ENCODE results near the gene BCL2. TPM values are rescaled to one million over a fixed set of nuclear protein-coding genes. Genes with fewer than 3 reads are reported as not detected.
A peak's percentile ranks its signal among the peaks of the same experiment; 100 is the strongest.

Gene BCL2
- total and polyA plus RNA-seq, 4 experiments from 2014 or later = 28.5 to 50.4 (median 41.8) TPM

DNA sequence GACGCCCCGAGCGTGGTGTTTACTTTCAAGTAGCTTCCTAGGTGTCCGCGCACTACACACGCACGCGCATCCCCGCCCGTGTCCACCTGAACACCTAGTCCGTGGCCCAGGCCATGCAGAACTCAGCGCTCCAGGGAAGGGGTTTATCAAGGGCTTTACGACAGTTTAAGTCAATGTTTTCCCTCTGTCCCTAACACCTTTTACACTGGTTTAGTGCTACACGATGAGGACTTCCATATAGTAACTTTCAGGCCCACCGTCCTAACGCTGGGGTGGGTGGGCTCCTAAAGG is 1.4 kb upstream of the BCL2 start:
- peaks cover 14 to 26% of the 10 kb centered on the region in 2 donors for H3K36me3 Mint-ChIP-seq
- H3K4me1 ChIP-seq (ENCODE audit: insufficient read depth, low read length) = peaks cover 24% of the 10 kb centered on the region
- H3K9me3 ChIP-seq (ENCODE audit: control insufficient read depth in 1 of 2, low read length in 2 of 2) = no peaks in the 10 kb centered on the region
- ChIA-PET CTCF (ENCODE audit: partially characterized antibody) (interaction anchor here (1.0 to 8.9 kb wide), 9 partner anchors 13 to 306 kb away, joined by 3 to 175 read pairs (median 5); no protein-coding TSS in a partner anchor), POLR2A (ENCODE audit: partially characterized antibody) (interaction anchor here (0.6 to 1.3 kb wide), 6 partner anchors 22 to 183 kb away, joined by 3 to 5 read pairs (median 4); partner anchors contain the start of gene VPS4B)
- DNase-seq = peak in 1 of 5 donors; percentile 67
- no peaks in the 10 kb centered on the region for H3K27me3 Mint-ChIP-seq
- no peaks in the 10 kb centered on the region for H3K36me3 ChIP-seq (ENCODE audit: insufficient read depth, low read length)
- H3K27ac ChIP-seq (ENCODE audit: low read depth, low read length) = peak overlapping the region; percentile 58
- H3K9me3 Mint-ChIP-seq = no peaks in the 10 kb centered on the region
- intact Hi-C loops (cut with micrococcal nuclease) = loop anchor here (1.0 to 2.0 kb wide), 2 partner anchors 101 to 606 kb away; partner anchors contain the start of genes PHLPP1 and VPS4B
- peak overlapping the region; percentile 91 to 97 (median 94) for H3K27ac Mint-ChIP-seq
- peak overlapping the region in 1 of 2 donors; percentile 48 for H3K4me3 ChIP-seq (ENCODE audit: low read length in 2 of 2)
- peaks cover 12 to 57% (median 24%) of the 10 kb centered on the region in 4 donors for H3K4me1 Mint-ChIP-seq
- H3K4me3 Mint-ChIP-seq = peak overlapping the region; percentile 86 to 91 (median 89)
- no peaks in the 10 kb centered on the region for H3K27me3 ChIP-seq (ENCODE audit: insufficient read depth, low read length)

DNA sequence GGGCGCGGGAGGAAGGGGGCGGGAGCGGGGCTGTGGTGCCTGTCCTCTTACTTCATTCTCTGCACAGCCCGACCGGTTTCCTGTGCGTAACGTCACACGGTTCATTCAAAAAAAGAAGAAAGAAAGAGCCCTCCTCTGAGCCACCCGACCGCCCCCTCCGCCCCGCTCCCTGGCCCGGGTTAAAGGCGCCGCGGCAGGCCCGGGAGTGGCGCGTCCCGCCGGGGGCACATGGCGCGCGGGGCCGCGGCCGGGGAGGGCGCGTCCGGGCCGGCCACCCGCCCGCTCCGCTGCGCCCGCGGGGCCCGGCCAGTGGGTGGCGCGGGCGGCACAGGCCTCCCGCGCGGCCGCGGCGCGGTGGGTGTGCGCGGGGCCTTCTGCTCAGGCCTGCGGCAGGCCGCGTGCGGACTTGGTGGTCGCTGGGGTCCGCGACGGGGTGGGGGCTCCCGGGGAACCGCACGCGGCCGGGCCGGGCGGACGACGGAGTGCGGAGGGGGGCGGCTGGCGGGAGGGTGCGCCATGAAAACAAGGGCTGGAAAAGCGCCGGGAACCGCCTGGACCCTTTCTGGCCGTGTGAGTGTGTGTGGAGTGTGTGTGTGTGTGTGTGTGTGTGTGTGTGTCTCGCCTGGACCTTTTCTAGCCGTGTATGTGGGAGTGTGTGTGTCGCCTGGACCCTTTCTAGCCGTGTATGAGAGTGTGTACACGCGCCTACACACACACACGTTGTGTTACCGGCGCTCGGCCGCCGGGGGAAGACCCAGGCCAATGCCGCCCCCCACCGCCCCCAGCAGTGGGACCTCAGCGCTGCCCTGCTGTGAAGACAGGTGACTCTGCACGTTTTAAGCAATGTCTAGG is 780 bp upstream of the BCL2 start:
- Mint-ChIP-seq H3K27me3 (no peaks in the 10 kb centered on the region), H3K4me1 (peaks cover 16 to 63% (median 26%) of the 10 kb centered on the region in 4 donors), H3K4me3 (peak overlapping the region; percentile 86 to 99 (median 90)), H3K27ac (peak overlapping the region; percentile 91 to 97 (median 95)), H3K36me3 (peaks cover 14 to 26% of the 10 kb centered on the region in 2 donors), H3K9me3 (no peaks in the 10 kb centered on the region)
- POLR2A ChIA-PET (ENCODE audit: partially characterized antibody) = interaction anchor here (0.6 to 4.3 kb wide), 21 partner anchors 9 to 1133 kb away, joined by 3 to 195 read pairs (median 14); partner anchors contain the start of genes PIGN, RELCH and VPS4B
- Histone ChIP-seq H3K27me3 (ENCODE audit: insufficient read depth, low read length) (no peaks in the 10 kb centered on the region), H3K9me3 (ENCODE audit: control insufficient read depth in 1 of 2, low read length in 2 of 2) (no peaks in the 10 kb centered on the region), H3K4me3 (ENCODE audit: low read length in 2 of 2) (peak overlapping the region in 1 of 2 donors; percentile 48), H3K27ac (ENCODE audit: low read depth, low read length) (peak overlapping the region; percentile 58), H3K4me1 (ENCODE audit: insufficient read depth, low read length) (peaks cover 30% of the 10 kb centered on the region), H3K36me3 (ENCODE audit: insufficient read depth, low read length) (no peaks in the 10 kb centered on the region)
- CTCF ChIA-PET (ENCODE audit: partially characterized antibody) = interaction anchor here (1.0 to 8.9 kb wide), 20 partner anchors 13 to 303 kb away, joined by 3 to 175 read pairs (median 25); no protein-coding TSS in a partner anchor
- DNase-seq = peak; percentile 88 to 95 (median 91)
- intact Hi-C loops (cut with micrococcal nuclease) = loop anchor here (1.0 to 2.0 kb wide), 2 partner anchors 102 to 606 kb away; partner anchors contain the start of genes PHLPP1 and VPS4B

DNA sequence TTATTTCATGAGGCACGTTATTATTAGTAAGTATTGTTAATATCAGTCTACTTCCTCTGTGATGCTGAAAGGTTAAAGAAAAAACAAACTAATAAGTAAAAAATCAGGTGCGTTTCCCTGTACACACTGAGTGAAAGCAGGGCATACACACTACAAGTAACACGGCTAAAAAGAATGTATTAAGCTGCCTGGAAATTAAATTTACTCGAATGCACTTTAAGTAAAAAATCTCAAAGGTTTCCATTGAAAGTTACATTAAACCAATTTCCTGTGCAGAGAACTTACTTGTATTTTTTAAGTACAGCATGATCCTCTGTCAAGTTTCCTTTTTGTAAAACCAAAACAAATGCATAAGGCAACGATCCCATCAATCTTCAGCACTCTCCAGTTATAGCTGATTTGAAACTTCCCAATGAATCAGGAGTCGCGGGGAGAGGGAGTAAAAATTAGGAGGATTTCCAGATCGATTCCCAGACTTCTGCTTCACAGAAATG is 633 bp downstream of the BCL2 start:
- Histone ChIP-seq H3K36me3 (ENCODE audit: insufficient read depth, low read length) (no peaks in the 10 kb centered on the region), H3K27ac (ENCODE audit: low read depth, low read length) (peak overlapping the region; percentile 80), H3K27me3 (ENCODE audit: insufficient read depth, low read length) (no peaks in the 10 kb centered on the region), H3K9me3 (ENCODE audit: control insufficient read depth in 1 of 2, low read length in 2 of 2) (no peaks in the 10 kb centered on the region), H3K4me1 (ENCODE audit: insufficient read depth, low read length) (peaks cover 44% of the 10 kb centered on the region), H3K4me3 (ENCODE audit: low read length in 2 of 2) (peak overlapping the region; percentile 87 to 94)
- no peaks in the 10 kb centered on the region for H3K27me3 Mint-ChIP-seq
- H3K4me1 Mint-ChIP-seq = peaks cover 28 to 77% (median 39%) of the 10 kb centered on the region in 4 donors
- ChIA-PET POLR2A (ENCODE audit: partially characterized antibody) (interaction anchor here (0.6 to 4.3 kb wide), 30 partner anchors 9 to 1132 kb away, joined by 3 to 195 read pairs (median 7); partner anchors contain the start of genes PIGN, RELCH and VPS4B), CTCF (ENCODE audit: partially characterized antibody) (interaction anchor here (0.7 to 3.9 kb wide), 41 partner anchors 12 to 303 kb away, joined by 3 to 139 read pairs (median 7); no protein-coding TSS in a partner anchor)
- peaks cover 14 to 29% of the 10 kb centered on the region in 2 donors for H3K36me3 Mint-ChIP-seq
- H3K27ac Mint-ChIP-seq = peak overlapping the region; percentile 94 to 99 (median 96)
- no peak for DNase-seq
- H3K9me3 Mint-ChIP-seq = no peaks in the 10 kb centered on the region
- intact Hi-C loops (cut with micrococcal nuclease) = loop anchor here (1.0 to 5.0 kb wide), 5 partner anchors 10 to 797 kb away; partner anchors contain the start of gene ZCCHC2
- H3K4me3 Mint-ChIP-seq = peak overlapping the region; percentile 93 to 100 (median 99)

DNA sequence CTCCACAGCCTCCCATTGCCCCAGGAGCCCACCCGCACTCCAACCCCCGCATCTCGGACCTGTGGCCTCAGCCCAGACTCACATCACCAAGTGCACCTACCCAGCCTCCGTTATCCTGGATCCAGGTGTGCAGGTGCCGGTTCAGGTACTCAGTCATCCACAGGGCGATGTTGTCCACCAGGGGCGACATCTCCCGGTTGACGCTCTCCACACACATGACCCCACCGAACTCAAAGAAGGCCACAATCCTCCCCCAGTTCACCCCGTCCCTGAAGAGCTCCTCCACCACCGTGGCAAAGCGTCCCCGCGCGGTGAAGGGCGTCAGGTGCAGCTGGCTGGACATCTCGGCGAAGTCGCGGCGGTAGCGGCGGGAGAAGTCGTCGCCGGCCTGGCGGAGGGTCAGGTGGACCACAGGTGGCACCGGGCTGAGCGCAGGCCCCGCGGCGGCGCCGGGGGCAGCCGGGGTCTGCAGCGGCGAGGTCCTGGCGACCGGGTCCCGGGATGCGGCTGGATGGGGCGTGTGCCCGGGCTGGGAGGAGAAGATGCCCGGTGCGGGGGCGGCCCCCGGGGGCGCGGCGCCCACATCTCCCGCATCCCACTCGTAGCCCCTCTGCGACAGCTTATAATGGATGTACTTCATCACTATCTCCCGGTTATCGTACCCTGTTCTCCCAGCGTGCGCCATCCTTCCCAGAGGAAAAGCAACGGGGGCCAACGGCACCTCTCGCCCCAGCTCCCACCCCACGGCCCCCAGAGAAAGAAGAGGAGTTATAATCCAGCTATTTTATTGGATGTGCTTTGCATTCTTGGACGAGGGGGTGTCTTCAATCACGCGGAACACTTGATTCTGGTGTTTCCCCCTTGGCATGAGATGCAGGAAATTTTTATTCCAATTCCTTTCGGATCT is 1.3 kb downstream of the BCL2 start:
- CTCF ChIA-PET (ENCODE audit: partially characterized antibody) = interaction anchor here (0.7 to 3.9 kb wide), 56 partner anchors 9 to 302 kb away, joined by 3 to 139 read pairs (median 6); no protein-coding TSS in a partner anchor
- peaks cover 51% of the 10 kb centered on the region for H3K4me1 ChIP-seq (ENCODE audit: insufficient read depth, low read length)
- H3K36me3 Mint-ChIP-seq = peaks cover 14 to 29% of the 10 kb centered on the region in 2 donors

DNA sequence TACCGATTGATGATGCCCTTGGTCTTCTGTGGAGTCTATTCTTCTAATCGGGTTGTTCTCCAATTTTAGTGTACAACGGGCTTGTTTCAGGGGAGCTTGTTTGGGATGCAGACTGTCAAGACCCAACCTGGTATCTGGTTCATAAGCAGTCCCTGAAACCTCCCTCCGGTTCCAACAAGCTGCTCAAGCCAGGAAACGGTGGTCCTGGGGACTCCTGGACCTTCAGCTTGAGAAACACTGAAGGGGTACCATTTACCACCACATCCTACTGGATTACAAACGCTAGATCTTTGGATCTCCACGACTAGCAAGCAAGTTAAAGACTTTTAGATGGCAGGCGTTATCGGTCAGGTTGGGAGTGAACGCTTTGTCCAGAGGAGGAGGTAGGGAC is 2.0 kb downstream of the BCL2 start:
- H3K27ac ChIP-seq (ENCODE audit: low read depth, low read length) = peak overlapping the region; percentile 80
- H3K4me3 ChIP-seq (ENCODE audit: low read length in 2 of 2) = peak overlapping the region; percentile 87 to 94
- Mint-ChIP-seq H3K27ac (peak overlapping the region; percentile 83 to 97 (median 92)), H3K4me3 (peak overlapping the region; percentile 86 to 100 (median 98)), H3K4me1 (peaks cover 28 to 84% (median 44%) of the 10 kb centered on the region in 4 donors), H3K27me3 (no peaks in the 10 kb centered on the region), H3K9me3 (no peaks in the 10 kb centered on the region), H3K36me3 (peaks cover 14 to 29% of the 10 kb centered on the region in 2 donors)
- ChIA-PET CTCF (ENCODE audit: partially characterized antibody) (interaction anchor here (0.8 to 3.9 kb wide), 51 partner anchors 9 to 301 kb away, joined by 3 to 139 read pairs (median 7); no protein-coding TSS in a partner anchor), POLR2A (ENCODE audit: partially characterized antibody) (interaction anchor here (0.7 to 4.3 kb wide), 34 partner anchors 9 to 795 kb away, joined by 3 to 195 read pairs (median 6); partner anchors contain the start of genes VPS4B and ZCCHC2)
- DNase-seq = no peak
- peaks cover 53% of the 10 kb centered on the region for H3K4me1 ChIP-seq (ENCODE audit: insufficient read depth, low read length)
- H3K36me3 ChIP-seq (ENCODE audit: insufficient read depth, low read length) = no peaks in the 10 kb centered on the region
- no peaks in the 10 kb centered on the region for H3K27me3 ChIP-seq (ENCODE audit: insufficient read depth, low read length)
- H3K9me3 ChIP-seq (ENCODE audit: control insufficient read depth in 1 of 2, low read length in 2 of 2) = no peaks in the 10 kb centered on the region
- intact Hi-C loops (cut with micrococcal nuclease) = loop anchor here (1.0 to 5.0 kb wide), 3 partner anchors 121 to 795 kb away; partner anchors contain the start of gene ZCCHC2

More for the DNA sequence above, 1.3 kb downstream of the BCL2 start:
- H3K27ac ChIP-seq (ENCODE audit: low read depth, low read length) = peak overlapping the region; percentile 80
- H3K27me3 ChIP-seq (ENCODE audit: insufficient read depth, low read length) = no peaks in the 10 kb centered on the region
- Mint-ChIP-seq H3K27me3 (no peaks in the 10 kb centered on the region), H3K9me3 (no peaks in the 10 kb centered on the region), H3K4me1 (peaks cover 31 to 84% (median 45%) of the 10 kb centered on the region in 4 donors), H3K4me3 (peak overlapping the region; percentile 95 to 100 (median 99)), H3K27ac (peak overlapping the region; percentile 94 to 99 (median 96))
- H3K9me3 ChIP-seq (ENCODE audit: control insufficient read depth in 1 of 2, low read length in 2 of 2) = no peaks in the 10 kb centered on the region
- intact Hi-C loops (cut with micrococcal nuclease) = loop anchor here (1.0 to 5.0 kb wide), 6 partner anchors 9 to 796 kb away; partner anchors contain the start of gene ZCCHC2
- H3K4me3 ChIP-seq (ENCODE audit: low read length in 2 of 2) = peak overlapping the region; percentile 87 to 94
- DNase-seq = peak; percentile 81 to 88 (median 83)
- H3K36me3 ChIP-seq (ENCODE audit: insufficient read depth, low read length) = no peaks in the 10 kb centered on the region
- POLR2A ChIA-PET (ENCODE audit: partially characterized antibody) = interaction anchor here (0.7 to 4.3 kb wide), 39 partner anchors 8 to 795 kb away, joined by 3 to 195 read pairs (median 7); partner anchors contain the start of genes VPS4B and ZCCHC2

Data from CD4-positive, alpha-beta memory T cell (primary cell).